NB4 (cell line): ENCODE data around the gene TRPC6.

Source experiments
- CTCF ChIP-seq: IDR thresholded peaks from one replicate; pipeline ENCODE4 v1.5.1; 2012; ENCODE audit warnings: low read depth, low read length
- MAX ChIP-seq: IDR thresholded peaks from 2 replicates; pipeline ENCODE4 v1.6.1; 2011; ENCODE audit warnings: low read depth, low read length
- MYC ChIP-seq: IDR thresholded peaks from 2 replicates; pipeline ENCODE4 v1.6.1; 2011; ENCODE audit warnings: low read depth, low read length
- POLR2A ChIP-seq: IDR thresholded peaks from 2 replicates; pipeline ENCODE4 v1.6.1; 2011; ENCODE audit warnings: mild to moderate bottlenecking; ENCODE audit not compliant: insufficient read length; ENCODE audit errors: extremely low read depth

- no peak for TF ChIP-seq CTCF
- no peak for TF ChIP-seq MAX
- no peak for TF ChIP-seq POLR2A
- no peak for TF ChIP-seq MYC
These were observed 8.9 kb downstream of the TRPC6 start for GRCh38 chr11:101574886-101575285.
